ENCODE measurements around the gene ADGRB2. TPM values are rescaled to one million over a fixed set of nuclear protein-coding genes. Genes with fewer than 3 reads are reported as not detected.
"Not testable (repeated sequence)": the region's sequence is repeated elsewhere in the genome, so short reads cannot be mapped to it uniquely, and the experiment has no call there.

ADGRB2 gene
- polyA plus RNA-seq, 1 experiment: 5.4 TPM

DNA sequence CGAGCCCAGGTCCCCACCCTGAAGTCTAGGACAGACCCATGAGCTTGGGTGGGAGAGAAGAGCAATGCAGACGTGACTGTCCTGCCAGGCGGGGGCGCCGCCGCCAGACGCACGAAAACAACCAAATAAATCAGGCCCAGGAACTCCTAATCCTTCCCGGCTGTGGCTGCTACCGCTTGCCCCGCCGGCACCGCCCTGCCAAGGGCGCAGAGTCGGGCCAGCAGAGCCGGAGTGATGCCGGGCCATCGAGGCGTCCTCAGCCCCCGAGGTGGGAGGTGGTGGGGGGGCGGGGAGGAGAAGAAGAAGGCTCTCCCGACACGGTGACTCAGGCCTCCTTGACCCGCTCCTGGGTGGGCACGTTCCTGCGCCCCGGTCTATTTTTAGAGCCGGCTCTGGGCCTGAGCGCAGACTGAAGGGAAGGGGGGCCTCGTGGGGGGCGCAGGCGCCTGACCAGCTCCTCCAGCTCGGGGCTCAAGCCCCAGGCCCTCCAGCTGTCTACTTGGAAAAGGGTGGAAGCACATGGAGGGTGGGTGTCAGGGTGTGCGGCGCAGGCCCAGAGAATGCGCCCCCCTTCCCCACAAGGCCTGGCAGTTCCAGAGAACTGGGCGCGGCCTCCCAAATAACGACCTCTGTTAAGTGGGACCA, 49.6 kb downstream of the ADGRB2 start:
- peak overlapping the region; percentile 10; the same call in 1 of the 2 replicates for H3K4me3 ChIP-seq (ENCODE audit: low read depth, low read length)
- CTCF ChIA-PET: interaction anchor here (1.0 to 4.7 kb wide), 10 partner anchors 11 to 249 kb away, joined by 3 to 41 read pairs (median 8); partner anchors contain the start of gene COL16A1
- H3K9me3 ChIP-seq (ENCODE audit: control insufficient read depth, insufficient read depth, low read length): peaks cover 3% of the 10 kb centered on the region; the same call in 1 of the 2 replicates
- DNase-seq (ENCODE audit: low read depth, low spot score): no peak
- H3K27me3 ChIP-seq (ENCODE audit: control insufficient read depth, insufficient read depth, low read length): peaks cover 5% of the 10 kb centered on the region
- peak overlapping the region; percentile 84 for H3K27ac ChIP-seq (ENCODE audit: low read depth, low read length)
- TF ChIP-seq, protein P1, sequence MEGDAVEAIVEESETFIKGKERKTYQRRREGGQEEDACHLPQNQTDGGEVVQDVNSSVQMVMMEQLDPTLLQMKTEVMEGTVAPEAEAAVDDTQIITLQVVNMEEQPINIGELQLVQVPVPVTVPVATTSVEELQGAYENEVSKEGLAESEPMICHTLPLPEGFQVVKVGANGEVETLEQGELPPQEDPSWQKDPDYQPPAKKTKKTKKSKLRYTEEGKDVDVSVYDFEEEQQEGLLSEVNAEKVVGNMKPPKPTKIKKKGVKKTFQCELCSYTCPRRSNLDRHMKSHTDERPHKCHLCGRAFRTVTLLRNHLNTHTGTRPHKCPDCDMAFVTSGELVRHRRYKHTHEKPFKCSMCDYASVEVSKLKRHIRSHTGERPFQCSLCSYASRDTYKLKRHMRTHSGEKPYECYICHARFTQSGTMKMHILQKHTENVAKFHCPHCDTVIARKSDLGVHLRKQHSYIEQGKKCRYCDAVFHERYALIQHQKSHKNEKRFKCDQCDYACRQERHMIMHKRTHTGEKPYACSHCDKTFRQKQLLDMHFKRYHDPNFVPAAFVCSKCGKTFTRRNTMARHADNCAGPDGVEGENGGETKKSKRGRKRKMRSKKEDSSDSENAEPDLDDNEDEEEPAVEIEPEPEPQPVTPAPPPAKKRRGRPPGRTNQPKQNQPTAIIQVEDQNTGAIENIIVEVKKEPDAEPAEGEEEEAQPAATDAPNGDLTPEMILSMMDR (IDR thresholded peaks at IDR 0.05; ENCODE audit: low read depth, low read length): peak; percentile 51
- POLR2A ChIA-PET: interaction anchor here (0.7 to 1.9 kb wide), 6 partner anchors 9 to 75 kb away, joined by 3 to 15 read pairs (median 4); partner anchors contain the start of gene COL16A1

DNA sequence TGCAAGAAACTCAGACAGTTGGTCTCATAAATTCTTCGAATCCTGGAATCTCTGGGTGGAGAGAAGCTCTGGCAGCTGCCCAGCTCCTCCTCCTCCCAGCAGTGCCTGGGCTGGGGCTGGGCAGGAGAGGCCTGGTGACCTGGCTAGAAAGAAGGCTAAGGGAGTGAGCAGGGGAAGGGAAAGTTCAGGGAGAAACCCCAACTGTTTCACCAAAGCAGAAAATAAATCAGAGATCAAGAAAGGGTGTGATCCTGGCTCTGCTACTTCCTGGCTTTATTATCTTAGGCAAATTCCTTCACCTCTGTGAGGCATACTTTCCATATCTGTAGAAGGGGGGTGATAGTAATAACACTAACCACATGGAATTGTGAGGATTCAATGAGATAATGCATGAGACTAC, 51.5 kb downstream of the ADGRB2 start:
- peak; percentile 55 for DNase-seq (ENCODE audit: low read depth, low spot score)
- Histone ChIP-seq H3K27ac (ENCODE audit: low read depth, low read length) (peak overlapping the region; percentile 95), H3K9me3 (ENCODE audit: control insufficient read depth, insufficient read depth, low read length) (peaks cover 3% of the 10 kb centered on the region; the same call in 1 of the 2 replicates), H3K27me3 (ENCODE audit: control insufficient read depth, insufficient read depth, low read length) (no peaks in the 10 kb centered on the region), H3K4me3 (ENCODE audit: low read depth, low read length) (peak overlapping the region; percentile 7; the same call in 1 of the 2 replicates)
- TF ChIP-seq, protein P1 (IDR thresholded peaks at IDR 0.05; ENCODE audit: low read depth, low read length): no peak
- ChIA-PET POLR2A (interaction anchor here (1.5 to 2.1 kb wide), 3 partner anchors 9 to 68 kb away, joined by 3 to 12 read pairs (median 9); partner anchors contain the start of genes COL16A1 and PEF1), CTCF (interaction anchor here (1.0 to 1.7 kb wide), 4 partner anchors 16 to 251 kb away, joined by 3 to 7 read pairs (median 3); no protein-coding TSS in a partner anchor)

DNA sequence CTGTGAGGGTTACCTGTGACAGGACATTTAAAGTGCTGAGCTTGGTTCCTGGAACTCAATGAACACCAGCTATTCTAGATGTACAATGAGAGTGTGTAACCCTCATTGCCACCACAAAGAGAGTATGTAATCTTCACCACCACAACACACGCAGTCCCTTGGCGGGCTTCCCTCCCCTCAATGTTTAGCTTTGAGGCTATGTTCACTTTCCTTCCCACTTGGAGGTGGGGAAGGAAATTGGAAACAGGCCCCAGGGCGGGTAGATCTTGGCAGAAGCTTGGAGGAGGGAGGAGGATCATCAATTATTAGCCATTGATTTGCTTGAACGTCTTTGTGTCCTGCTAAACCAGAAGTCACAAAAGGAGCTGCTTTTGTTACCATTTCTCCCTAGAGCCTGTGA, 52.1 kb downstream of the ADGRB2 start:
- peak overlapping the region; percentile 7; the same call in 1 of the 2 replicates for H3K4me3 ChIP-seq (ENCODE audit: low read depth, low read length)
- peak overlapping the region; percentile 95 for H3K27ac ChIP-seq (ENCODE audit: low read depth, low read length)
- DNase-seq (ENCODE audit: low read depth, low spot score): peak; percentile 57
- TF ChIP-seq, protein P1 (IDR thresholded peaks at IDR 0.05; ENCODE audit: low read depth, low read length): no peak
- POLR2A ChIA-PET: interaction anchor here (1.5 to 2.1 kb wide), 3 partner anchors 8 to 68 kb away, joined by 3 to 12 read pairs (median 9); partner anchors contain the start of genes COL16A1 and PEF1
- H3K27me3 ChIP-seq (ENCODE audit: control insufficient read depth, insufficient read depth, low read length): no peaks in the 10 kb centered on the region
- H3K9me3 ChIP-seq (ENCODE audit: control insufficient read depth, insufficient read depth, low read length): peaks cover 3% of the 10 kb centered on the region; the same call in 1 of the 2 replicates
- CTCF ChIA-PET: interaction anchor here (1.0 to 1.8 kb wide), 5 partner anchors 15 to 252 kb away, joined by 3 to 7 read pairs (median 3); no protein-coding TSS in a partner anchor

DNA sequence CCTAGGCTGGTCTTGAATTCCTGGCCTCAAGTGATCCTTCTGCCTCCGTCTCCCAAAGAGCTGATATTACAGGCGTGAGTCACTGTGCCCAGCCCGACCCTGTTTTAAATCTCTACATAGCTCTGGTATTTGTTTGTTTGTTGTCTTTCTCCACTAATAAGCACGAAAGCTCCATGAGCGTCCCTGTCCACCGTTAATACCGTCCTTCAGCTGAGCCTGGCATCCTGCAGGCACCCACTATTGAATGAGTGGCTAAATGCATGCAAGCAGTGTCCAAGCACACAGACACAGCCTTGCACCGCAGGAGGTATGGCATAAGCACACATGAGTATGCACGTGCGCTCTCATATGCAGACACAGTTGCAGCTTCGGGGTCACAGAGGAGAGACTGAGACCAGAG, 55.8 kb downstream of the ADGRB2 start:
- H3K27ac ChIP-seq (ENCODE audit: low read depth, low read length): no peak overlapping the region
- H3K27me3 ChIP-seq (ENCODE audit: control insufficient read depth, insufficient read depth, low read length): no peaks in the 10 kb centered on the region
- H3K9me3 ChIP-seq (ENCODE audit: control insufficient read depth, insufficient read depth, low read length): no peaks in the 10 kb centered on the region; the same call in 1 of the 2 replicates
- CTCF ChIA-PET: interaction anchor here (0.7 to 1.2 kb wide), 2 partner anchors 43 to 45 kb away, joined by 3 read pairs; no protein-coding TSS in a partner anchor
- DNase-seq (ENCODE audit: low read depth, low spot score): no peak
- POLR2A ChIA-PET: no interaction called here
- TF ChIP-seq, protein P1 (IDR thresholded peaks at IDR 0.05; ENCODE audit: low read depth, low read length): no peak
- no peak overlapping the region for H3K4me3 ChIP-seq (ENCODE audit: low read depth, low read length)

DNA sequence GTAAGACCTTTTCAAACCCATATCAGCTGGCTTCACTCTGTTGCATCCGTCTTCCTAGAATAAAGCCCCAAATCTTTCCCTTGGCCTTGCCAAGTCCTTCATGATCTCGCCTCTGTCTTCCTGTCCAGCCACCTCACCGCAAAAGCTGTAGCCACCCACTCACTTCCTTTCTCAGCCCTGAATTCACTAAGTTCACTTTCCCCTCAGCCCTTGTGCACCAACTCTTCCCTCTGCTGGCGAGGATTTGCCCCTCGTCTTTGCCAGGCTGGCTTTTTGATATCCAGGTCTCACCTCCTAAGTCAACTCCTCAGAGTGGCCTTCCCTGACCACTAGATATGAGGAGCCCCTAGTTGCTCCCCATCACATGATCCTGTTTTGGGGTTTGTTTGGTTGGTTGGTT, 56.4 kb downstream of the ADGRB2 start:
- H3K27ac ChIP-seq (ENCODE audit: low read depth, low read length): peak overlapping the region; percentile 21

DNA sequence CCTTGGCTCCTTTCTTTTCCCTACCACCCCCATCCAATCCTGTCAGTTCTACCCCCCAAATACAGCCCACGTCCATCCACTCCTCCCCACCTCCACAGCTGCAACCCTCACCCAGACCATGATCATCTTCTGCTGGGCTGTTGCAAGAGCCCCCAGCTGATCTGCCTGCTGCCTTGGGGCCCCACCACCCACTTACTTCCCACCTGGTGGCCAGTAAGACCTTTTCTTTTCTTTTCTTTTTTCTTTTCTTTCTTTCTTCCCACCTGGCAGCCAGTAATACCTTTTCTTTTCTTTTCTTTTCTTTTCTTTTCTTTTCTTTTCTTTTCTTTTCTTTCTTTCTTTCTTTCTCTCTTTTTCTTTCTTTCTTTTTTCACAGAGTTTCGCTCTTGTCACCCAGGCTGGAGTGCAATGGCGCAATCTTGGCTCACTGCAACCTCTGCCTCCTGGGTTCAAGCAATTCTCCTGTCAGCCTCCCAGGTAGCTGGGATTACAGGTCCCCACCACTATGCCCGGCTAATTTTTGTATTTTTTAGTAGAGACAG, 57.0 kb downstream of the ADGRB2 start:
- H3K27me3 ChIP-seq (ENCODE audit: control insufficient read depth, insufficient read depth, low read length); H3K4me3 ChIP-seq (ENCODE audit: low read depth, low read length); H3K9me3 ChIP-seq (ENCODE audit: control insufficient read depth, insufficient read depth, low read length); POLR2A ChIA-PET; H3K27ac ChIP-seq (ENCODE audit: low read depth, low read length); DNase-seq (ENCODE audit: low read depth, low spot score): not testable (repeated sequence)
- CTCF ChIA-PET: interaction anchor here (1.2 kb wide), 1 partner anchor 41 kb away, joined by 3 read pairs; no protein-coding TSS in a partner anchor

More for the DNA sequence above, 56.4 kb downstream of the ADGRB2 start:
- no peaks in the 10 kb centered on the region for H3K27me3 ChIP-seq (ENCODE audit: control insufficient read depth, insufficient read depth, low read length)
- ChIA-PET CTCF (interaction anchor here (1.2 kb wide), 1 partner anchor 42 kb away, joined by 3 read pairs; no protein-coding TSS in a partner anchor), POLR2A (no interaction called here)
- no peaks in the 10 kb centered on the region; the same call in 1 of the 2 replicates for H3K9me3 ChIP-seq (ENCODE audit: control insufficient read depth, insufficient read depth, low read length)
- TF ChIP-seq, protein P1 (IDR thresholded peaks at IDR 0.05; ENCODE audit: low read depth, low read length): peak; percentile 46
- no peak overlapping the region for H3K4me3 ChIP-seq (ENCODE audit: low read depth, low read length)
- no peak for DNase-seq (ENCODE audit: low read depth, low spot score)
